WTC11 (cell line): ENCODE results near the gene PYY. TPM values are rescaled to one million over a fixed set of nuclear protein-coding genes. Genes with fewer than 3 reads are reported as not detected.

Source experiments
- ATAC-seq: fragments of 200-7000 bp; cut with Tn5 transposase; 2 replicates; pipeline ENCODE4 v1.10.0; 2021; ENCODE audit warnings: mild to moderate bottlenecking, moderate library complexity
- CTCF ChIA-PET: fragments of 300-600 bp; sonication (Branson Sonifier 250); formaldehyde crosslinking; loops from one replicate; lab custom pipeline; 2021; ENCODE audit warnings: antibody characterized with exemption; lab: Charles Lee
- POLR2A ChIA-PET: fragments of 350-600 bp; sonication (Branson Sonifier 250); formaldehyde crosslinking; loops from one replicate; lab custom pipeline; 2021; ENCODE audit warnings: antibody characterized with exemption; lab: Charles Lee
- DNase-seq: peaks from one replicate; pipeline ENCODE4 v3.0.0; 2021; ENCODE audit warnings: low spot score
- H3K27ac Mint-ChIP-seq: 2 replicates; pipeline ENCODE4 v1.8.0; 2021; ENCODE audit warnings: mixed read lengths
- H3K27me3 Mint-ChIP-seq: 2 replicates; pipeline ENCODE4 v1.8.0; 2021; ENCODE audit warnings: low read depth, mild to moderate bottlenecking, moderate library complexity, mixed read lengths
- H3K36me3 Mint-ChIP-seq: 2 replicates; pipeline ENCODE4 v1.8.0; 2021; ENCODE audit warnings: mixed read lengths
- H3K4me1 Mint-ChIP-seq: 2 replicates; pipeline ENCODE4 v1.8.0; 2022; ENCODE audit warnings: mixed read lengths
- H3K4me3 Mint-ChIP-seq: 2 replicates; pipeline ENCODE4 v1.8.0; 2021; ENCODE audit warnings: mild to moderate bottlenecking, moderate library complexity, mixed read lengths
- H3K9me3 Mint-ChIP-seq: 2 replicates; pipeline ENCODE4 v1.8.0; 2021; ENCODE audit warnings: mixed read lengths
- ATF3 ChIP-seq: sonication (generic); formaldehyde crosslinking; conservative IDR thresholded peaks from 2 replicates; pipeline ENCODE4 v1.8.1; 2022; ENCODE audit warnings: mild to moderate bottlenecking, missing genetic modification reagents
- E2F4 ChIP-seq: sonication (generic); formaldehyde crosslinking; IDR thresholded peaks from 2 replicates; pipeline ENCODE4 v1.8.1; 2022; ENCODE audit warnings: low read depth, mild to moderate bottlenecking, moderate library complexity, missing genetic modification reagents, borderline replicate concordance
- ERG ChIP-seq: fragments of 250-450 bp; sonication (Bioruptor Pico); IDR thresholded peaks from 2 replicates; pipeline ENCODE4 v1.8.0; 2021; ENCODE audit warnings: mild to moderate bottlenecking
- FOXP1 ChIP-seq: sonication (generic); formaldehyde crosslinking; IDR thresholded peaks from 2 replicates; pipeline ENCODE4 v1.8.0; 2022; ENCODE audit warnings: missing genetic modification reagents, mild to moderate bottlenecking, moderate library complexity, borderline replicate concordance
- GTF2I ChIP-seq: fragments of 250-450 bp; sonication (Bioruptor Pico); conservative IDR thresholded peaks from 2 replicates; pipeline ENCODE4 v1.4.0; 2021; ENCODE audit warnings: mild to moderate bottlenecking
- IRF1 ChIP-seq: sonication (generic); formaldehyde crosslinking; IDR thresholded peaks from 2 replicates; pipeline ENCODE4 v1.8.0; 2023; ENCODE audit warnings: missing genetic modification reagents
- IRF2 ChIP-seq: sonication (generic); formaldehyde crosslinking; IDR thresholded peaks from 2 replicates; pipeline ENCODE4 v1.8.0; 2022; ENCODE audit warnings: low read depth, missing genetic modification reagents, borderline replicate concordance
- KAT7 ChIP-seq: sonication (generic); formaldehyde crosslinking; IDR thresholded peaks from 2 replicates; pipeline ENCODE4 v1.8.1; 2023; ENCODE audit warnings: missing genetic modification reagents, mild to moderate bottlenecking, borderline replicate concordance
- NFATC4 ChIP-seq: fragments of 250-450 bp; sonication (Bioruptor Pico); IDR thresholded peaks from 2 replicates; pipeline ENCODE4 v1.9.0; 2021; ENCODE audit warnings: mild to moderate bottlenecking
- PRRX2 ChIP-seq: fragments of 250-450 bp; sonication (Bioruptor Pico); IDR thresholded peaks from 2 replicates; pipeline ENCODE4 v1.8.0; 2021; ENCODE audit warnings: mild to moderate bottlenecking
- RELA ChIP-seq: sonication (generic); formaldehyde crosslinking; IDR thresholded peaks from 2 replicates; pipeline ENCODE4 v1.8.1; 2022; ENCODE audit warnings: missing genetic modification reagents, mild to moderate bottlenecking, borderline replicate concordance
- TEAD1 ChIP-seq: sonication (generic); formaldehyde crosslinking; IDR thresholded peaks from 2 replicates; pipeline ENCODE4 v1.8.0; 2022; ENCODE audit warnings: mild to moderate bottlenecking, missing genetic modification reagents
- TP53 ChIP-seq: sonication (generic); formaldehyde crosslinking; IDR thresholded peaks from 2 replicates; pipeline ENCODE4 v1.8.1; 2023; ENCODE audit warnings: mild to moderate bottlenecking, missing genetic modification reagents
- USF2 ChIP-seq: sonication (generic); formaldehyde crosslinking; IDR thresholded peaks from 2 replicates; pipeline ENCODE4 v1.8.1; 2023; ENCODE audit warnings: mild to moderate bottlenecking, missing genetic modification reagents, moderate library complexity
- ZMAT4 ChIP-seq: fragments of 250-450 bp; sonication (Bioruptor Pico); IDR thresholded peaks from 2 replicates; pipeline ENCODE4 v1.9.0; 2021; ENCODE audit warnings: mild to moderate bottlenecking
- ZNF281 ChIP-seq: sonication (generic); formaldehyde crosslinking; IDR thresholded peaks from 2 replicates; pipeline ENCODE4 v1.8.0; 2023; ENCODE audit warnings: mild to moderate bottlenecking, missing genetic modification reagents
- total RNA-seq: library from RNA; stranded (reverse); gene quantifications from 3 replicates; pipeline ENCODE4 v1.2.3, GENCODE V29; 2021

PYY gene
- total RNA-seq, 1 experiment from 2014 or later, result 0.72 TPM

- H3K9me3 Mint-ChIP-seq, result no peaks in the 10 kb centered on the region
- peaks cover 24% of the 10 kb centered on the region for H3K27me3 Mint-ChIP-seq
- DNase-seq (no peak), ATAC-seq (no peak)
- ChIA-PET POLR2A (interaction anchor here (0.6 to 1.8 kb wide), 3 partner anchors 11 to 37 kb away, joined by 3 to 4 read pairs (median 4); partner anchors contain the start of gene PYY), CTCF (interaction anchor here (0.6 to 3.1 kb wide), 31 partner anchors 9 to 1320 kb away, joined by 3 to 58 read pairs (median 5); partner anchors contain the start of genes CD300LG, GRN, NAGS and PYY)
- H3K36me3 Mint-ChIP-seq, result no peaks in the 10 kb centered on the region
- H3K4me3 Mint-ChIP-seq, result peak overlapping the region; percentile 69
- TF ChIP-seq E2F4 (CRISPR knock-in tag) (no peak), FOXP1 (no peak), ERG (CRISPR knock-in tag) (no peak), TEAD1 (CRISPR knock-in tag) (no peak), ATF3 (CRISPR knock-in tag) (no peak), USF2 (CRISPR knock-in tag) (no peak), KAT7 (CRISPR knock-in tag) (no peak)
- H3K27ac Mint-ChIP-seq, result no peak overlapping the region
- H3K4me1 Mint-ChIP-seq, result peaks cover 4% of the 10 kb centered on the region; the same call in 1 of the 2 replicates
Observed at GRCh38 chr17:43983196-43983514, 29.4 kb upstream of the PYY start.

- H3K4me1 Mint-ChIP-seq, result peaks cover 4% of the 10 kb centered on the region; the same call in 1 of the 2 replicates
- no peaks in the 10 kb centered on the region for H3K36me3 Mint-ChIP-seq
- no peaks in the 10 kb centered on the region for H3K9me3 Mint-ChIP-seq
- no peak for ATAC-seq
- no peak overlapping the region for H3K27ac Mint-ChIP-seq
- TF ChIP-seq TP53 (CRISPR knock-in tag) (no peak), ZMAT4 (no peak), GTF2I (no peak), PRRX2 (CRISPR knock-in tag) (no peak)
- H3K27me3 Mint-ChIP-seq, result peaks cover 24% of the 10 kb centered on the region
- ChIA-PET CTCF (interaction anchor here (0.8 to 2.9 kb wide), 6 partner anchors 12 to 97 kb away, joined by 3 to 39 read pairs (median 10); partner anchors contain the start of gene NAGS), POLR2A (interaction anchor here (0.7 kb wide), 1 partner anchor 97 kb away, joined by 3 read pairs; no protein-coding TSS in a partner anchor)
- no peak overlapping the region for H3K4me3 Mint-ChIP-seq
- no peak for DNase-seq
Observed at GRCh38 chr17:43982171-43982570, 28.4 kb upstream of the PYY start.

GRCh38 chr17:43979671-43980070 lies 25.9 kb upstream of the PYY start:
- Mint-ChIP-seq H3K4me1 (peaks cover 4% of the 10 kb centered on the region; the same call in 1 of the 2 replicates), H3K27ac (no peak overlapping the region), H3K4me3 (no peak overlapping the region), H3K36me3 (no peaks in the 10 kb centered on the region), H3K9me3 (no peaks in the 10 kb centered on the region), H3K27me3 (peaks cover 24% of the 10 kb centered on the region)
- TF ChIP-seq RELA (CRISPR knock-in tag) (no peak), TEAD1 (CRISPR knock-in tag) (no peak), NFATC4 (CRISPR knock-in tag) (no peak), ZNF281 (no peak), IRF1 (CRISPR knock-in tag) (no peak), GTF2I (no peak), IRF2 (CRISPR knock-in tag) (no peak)
- ATAC-seq, result no peak
- ChIA-PET CTCF (interaction anchor here (0.6 to 1.3 kb wide), 6 partner anchors 8 to 166 kb away, joined by 3 to 4 read pairs (median 3); partner anchors contain the start of gene PYY), POLR2A (interaction anchor here (1.0 kb wide), 1 partner anchor 17 kb away, joined by 3 read pairs; no protein-coding TSS in a partner anchor)
- DNase-seq, result no peak
